KG1 (cell line): ENCODE results near the gene PLEKHN1.
"Not testable (repeated sequence)": the region's sequence is repeated elsewhere in the genome, so short reads cannot be mapped to it uniquely, and the experiment has no call there.

ENCODE experiments used
- DNase-seq: peaks from one replicate; lab custom pipeline; 2025; lab: John Stamatoyannopoulos, UW

PLEKHN1 gene

GRCh38 chr1:943545-944340, 22.5 kb upstream of the PLEKHN1 start:
- no peak for DNase-seq

GRCh38 chr1:944341-945325, 21.6 kb upstream of the PLEKHN1 start:
- no peak for DNase-seq

- no peak for DNase-seq
Measured at GRCh38 chr1:945688-946556, 20.4 kb upstream of the PLEKHN1 start.

GRCh38 chr1:946811-947210, 19.5 kb upstream of the PLEKHN1 start:
- not testable (repeated sequence) for DNase-seq

GRCh38 chr1:947958-948357, 18.3 kb upstream of the PLEKHN1 start:
- DNase-seq = no peak

- no peak for DNase-seq
Measured at GRCh38 chr1:950268-950667, 16.0 kb upstream of the PLEKHN1 start.

GRCh38 chr1:950881-951280, 15.4 kb upstream of the PLEKHN1 start:
- no peak for DNase-seq

GRCh38 chr1:951364-951763, 14.9 kb upstream of the PLEKHN1 start:
- DNase-seq = no peak

- DNase-seq = no peak
Measured at GRCh38 chr1:952201-952600, 14.1 kb upstream of the PLEKHN1 start.

GRCh38 chr1:952603-953002, 13.7 kb upstream of the PLEKHN1 start:
- DNase-seq = no peak

- DNase-seq = no peak
Measured at GRCh38 chr1:953524-954320, 12.6 kb upstream of the PLEKHN1 start.

GRCh38 chr1:954927-955326, 11.4 kb upstream of the PLEKHN1 start:
- DNase-seq = no peak

GRCh38 chr1:955474-955873, 10.8 kb upstream of the PLEKHN1 start:
- no peak for DNase-seq

- DNase-seq = no peak
Measured at GRCh38 chr1:956636-957035, 9.6 kb upstream of the PLEKHN1 start.

- DNase-seq = peak; percentile 75
Measured at GRCh38 chr1:958823-959730, 7.2 kb upstream of the PLEKHN1 start, which contains the start of gene NOC2L. Gene NOC2L (minus strand): TSS chr1:959256. CDS start chr1:959240, 16 bp downstream.

- no peak for DNase-seq
Measured at GRCh38 chr1:959731-960362, 6.4 kb upstream of the PLEKHN1 start.

- peak; percentile 4 for DNase-seq
Measured at GRCh38 chr1:960363-961131, 5.7 kb upstream of the PLEKHN1 start, which contains the start of gene KLHL17. Gene KLHL17 (plus strand): TSS chr1:960584. CDS start chr1:960694, 110 bp downstream.

GRCh38 chr1:961132-961669, 5.1 kb upstream of the PLEKHN1 start:
- no peak for DNase-seq
